ENCODE results near the gene GALNT16.

- TF ChIP-seq CTCF (IDR thresholded peaks at IDR 0.05; ENCODE audit: control extremely low read depth in 1 of 3, insufficient read depth in 1 of 3, low read depth in 1 of 3, low read length in 3 of 3), result no peak
- no peak for TF ChIP-seq EZH2 (IDR thresholded peaks at IDR 0.05; ENCODE audit: low read depth, low read length, severe bottlenecking)
- no peak for TF ChIP-seq CHD2 (IDR thresholded peaks at IDR 0.05; ENCODE audit: low read length)
- TF ChIP-seq EP300 (IDR thresholded peaks at IDR 0.05; ENCODE audit: borderline replicate concordance in 1 of 2, low read depth in 2 of 2, low read length in 2 of 2), result no peak
- no peak for TF ChIP-seq POLR2AphosphoS5 (IDR thresholded peaks at IDR 0.05; ENCODE audit: low read depth, low read length)
- no peak for TF ChIP-seq POLR2A (IDR thresholded peaks at IDR 0.05; ENCODE audit: control extremely low read depth in 1 of 2, low read depth in 2 of 2, low read length in 2 of 2)
- TF ChIP-seq SP1 (IDR thresholded peaks at IDR 0.05; ENCODE audit: low read depth, low read length), result no peak
- TF ChIP-seq MAX (IDR thresholded peaks at IDR 0.05), result no peak
- no peak for TF ChIP-seq JUN (IDR thresholded peaks at IDR 0.05; ENCODE audit: low read depth, low read length)
- TF ChIP-seq FOSL1 (IDR thresholded peaks at IDR 0.05; ENCODE audit: insufficient read depth, low read depth, low read length), result no peak
- TF ChIP-seq TEAD4 (IDR thresholded peaks at IDR 0.05; ENCODE audit: low read depth, low read length), result no peak
These were observed 99.0 kb downstream of the GALNT16 start for GRCh38 chr14:69358966-69359365.

Measured in H1 (cell line).